ENCODE results near the gene FMNL3.
"Not testable (repeated sequence)": the region's sequence is repeated elsewhere in the genome, so short reads cannot be mapped to it uniquely, and the experiment has no call there.

Gene FMNL3

GRCh38 chr12:49744363-49744885, 37.2 kb upstream of the FMNL3 start:
- no peak for TF ChIP-seq CTCF (IDR thresholded peaks at IDR 0.05; ENCODE audit: control insufficient read depth, insufficient read depth, low read depth, low read length, missing control alignments)
- no peak for DNase-seq (ENCODE audit: low read depth)
- H3K4me3 ChIP-seq (ENCODE audit: control insufficient read depth, low read depth, low read length): no peak overlapping the region

- peak; percentile 44 for DNase-seq (ENCODE audit: low read depth)
- no peak for TF ChIP-seq CTCF (IDR thresholded peaks at IDR 0.05; ENCODE audit: control insufficient read depth, insufficient read depth, low read depth, low read length, missing control alignments)
- H3K4me3 ChIP-seq (ENCODE audit: control insufficient read depth, low read depth, low read length): peak overlapping the region; percentile 76
Observed at GRCh38 chr12:49741882-49742620, 34.8 kb upstream of the FMNL3 start.

- DNase-seq (ENCODE audit: low read depth): peak; percentile 100
- TF ChIP-seq CTCF (IDR thresholded peaks at IDR 0.05; ENCODE audit: control insufficient read depth, insufficient read depth, low read depth, low read length, missing control alignments): peak; percentile 90
- H3K4me3 ChIP-seq (ENCODE audit: control insufficient read depth, low read depth, low read length): peak within 1 kb of the TSS; percentile 76
Observed at GRCh38 chr12:49740930-49741881, 34.0 kb upstream of the FMNL3 start, which contains the start of gene TMBIM6. Gene TMBIM6 (plus strand): TSS chr12:49741557. CDS start chr12:49752494, 10,937 bp downstream.

- not testable (repeated sequence) for H3K4me3 ChIP-seq (ENCODE audit: control insufficient read depth, low read depth, low read length)
Observed at GRCh38 chr12:49740277-49740676, 33.1 kb upstream of the FMNL3 start.

GRCh38 chr12:49738721-49739120, 31.5 kb upstream of the FMNL3 start:
- not testable (repeated sequence) for DNase-seq (ENCODE audit: low read depth)

More at GRCh38 chr12:49740277-49740676, 33.1 kb upstream of the FMNL3 start:
- DNase-seq (ENCODE audit: low read depth): not testable (repeated sequence)

GRCh38 chr12:49734900-49735299, 27.7 kb upstream of the FMNL3 start:
- DNase-seq (ENCODE audit: low read depth); H3K4me3 ChIP-seq (ENCODE audit: control insufficient read depth, low read depth, low read length): not testable (repeated sequence)

More at GRCh38 chr12:49738721-49739120, 31.5 kb upstream of the FMNL3 start:
- H3K4me3 ChIP-seq (ENCODE audit: control insufficient read depth, low read depth, low read length): not testable (repeated sequence)

GRCh38 chr12:49733219-49734017, 26.2 kb upstream of the FMNL3 start:
- no peak for DNase-seq (ENCODE audit: low read depth)
- no peak for TF ChIP-seq CTCF (IDR thresholded peaks at IDR 0.05; ENCODE audit: control insufficient read depth, insufficient read depth, low read depth, low read length, missing control alignments)
- H3K4me3 ChIP-seq (ENCODE audit: control insufficient read depth, low read depth, low read length): no peak overlapping the region

Measured in AG09309 (cell line).